Right lobe of liver (tissue), 4 donors: ENCODE data around the gene ENOX2.

Experiments used
- CTCF ChIP-seq, 4 donors: fragments of 200-600 bp in 3 of 4; fragments of 450-650 bp in 1 of 4; IDR thresholded peaks; one replicate each; pipeline versions ENCODE4 v1.5.1 to v1.8.0; 2016 to 2022; ENCODE audit warnings: antibody characterized with exemption in 4 of 4, mild to moderate bottlenecking in 2 of 4
- POLR2A ChIP-seq: fragments of 450-650 bp; IDR thresholded peaks from one replicate; pipeline ENCODE4 v1.6.1; 2017; ENCODE audit warnings: antibody characterized with exemption, mild to moderate bottlenecking
- donor health status: DM: no; HTN: no; CAD: no.
- donor health status: DM: no; HTN: no; CAD: no.
- donor health status: DM: no; HTN: yes; CAD: no.

GRCh38 chrX:130607431-130607830, 295.6 kb downstream of the ENOX2 start:
- no peak for TF ChIP-seq CTCF (IDR thresholded peaks at IDR 0.05)
- no peak for TF ChIP-seq POLR2A
